ENCODE results near the gene LYRM1. TPM values are rescaled to one million over a fixed set of nuclear protein-coding genes. Genes with fewer than 3 reads are reported as not detected.

LYRM1 gene
- total and polyA plus RNA-seq, 2 of the 8 experiments (the other 6 are each of a cell fraction or from before 2014, with no cell fraction given): 11.6 to 13.4 TPM

DNA sequence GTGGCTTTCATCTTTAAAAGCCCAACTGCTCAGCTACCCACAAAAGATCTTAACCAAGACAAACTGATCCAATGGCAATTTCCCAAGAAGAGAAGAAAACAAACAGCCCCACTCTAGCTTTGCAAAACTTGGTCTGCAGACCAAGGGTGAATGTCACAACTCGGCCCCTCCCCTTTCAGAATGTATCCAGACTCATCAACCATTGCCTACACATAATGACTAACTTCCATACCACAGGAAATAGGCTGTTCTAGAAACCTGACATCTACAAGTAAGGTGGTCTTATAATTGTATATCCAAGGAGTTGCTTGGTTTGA is 16.4 kb upstream of the LYRM1 start:
- Histone ChIP-seq H2BK15ac (ENCODE audit: low read length) (no peak overlapping the region), H3K27me3 (replicated peaks in 1 of 4; ENCODE audit: control insufficient read depth in 3 of 4, extremely low read depth in 1 of 4, insufficient read depth in 3 of 4, low read length in 3 of 4) (no peaks in the 10 kb centered on the region), H3K27ac (ENCODE audit: low read depth, low read length) (no peak overlapping the region), H3K4ac (replicated peaks; ENCODE audit: insufficient read length, low read depth, low read length) (no peak overlapping the region), H3K14ac (ENCODE audit: insufficient read length) (no peak overlapping the region), H4K91ac (replicated peaks; ENCODE audit: insufficient read length, low read length) (no peak overlapping the region), H3K4me1 (replicated peaks in 1 of 4; ENCODE audit: control insufficient read depth in 3 of 4, insufficient read depth in 4 of 4, low read length in 3 of 4) (peaks cover 0 to 3% (median under 1%) of the 10 kb centered on the region in 4 experiments; a peak in 2 of 7 replicates), H4K8ac (ENCODE audit: extremely low read depth, insufficient read depth, low read length) (no peak overlapping the region), H3K79me2 (ENCODE audit: control insufficient read depth in 1 of 2, insufficient read depth in 2 of 2, low read length in 2 of 2) (peaks cover 6 to 74% of the 10 kb centered on the region in 2 experiments; a peak in 3 of 4 replicates), H3K23me2 (ENCODE audit: low read depth, low read length) (no peaks in the 10 kb centered on the region), H2AFZ (ENCODE audit: low read length) (no peak overlapping the region), H3K79me1 (ENCODE audit: low read depth, low read length) (peaks cover 7% of the 10 kb centered on the region; the same call in 1 of the 2 replicates), H3K9me3 (ENCODE audit: insufficient read depth in 2 of 2, low read depth in 1 of 2, low read length in 1 of 2) (no peaks in the 10 kb centered on the region), H2BK12ac (ENCODE audit: low read depth, low read length) (no peak overlapping the region), H4K20me1 (replicated peaks in 1 of 2; ENCODE audit: control insufficient read depth in 1 of 2, insufficient read depth in 2 of 2, low read length in 2 of 2) (no peaks in the 10 kb centered on the region), H2BK20ac (ENCODE audit: low read length) (no peak overlapping the region), H2BK120ac (replicated peaks; ENCODE audit: low read depth, low read length) (no peak overlapping the region), H2BK5ac (ENCODE audit: low read depth, low read length) (no peak overlapping the region), H3K36me3 (ENCODE audit: control insufficient read depth in 2 of 4, insufficient read depth in 4 of 4, low read length in 3 of 4) (no peaks in the 10 kb centered on the region), H2AK5ac (ENCODE audit: low read depth, low read length) (no peak overlapping the region), H3K4me2 (ENCODE audit: insufficient read depth in 1 of 2, low read depth in 2 of 2, low read length in 2 of 2) (no peak overlapping the region), H3K18ac (ENCODE audit: extremely low read depth, low read length) (no peak overlapping the region), H3K56ac (replicated peaks; ENCODE audit: insufficient read length, low read depth, low read length) (no peak overlapping the region), H3K23ac (ENCODE audit: insufficient read length) (no peak overlapping the region), H3K4me3 (ENCODE audit: extremely low read depth in 1 of 4, insufficient read depth in 2 of 4, low read depth in 3 of 4, low read length in 4 of 4) (no peak overlapping the region), H3K9ac (replicated peaks in 1 of 4; ENCODE audit: extremely low read depth in 1 of 4, low read depth in 3 of 4, low read length in 3 of 4) (no peak overlapping the region), H4K5ac (ENCODE audit: insufficient read length, low read depth, low read length) (no peak overlapping the region)
- 88% methylated on average over 1 of the region's 1 CpG; no CpG with 5 or more reads in 1 of the 2 experiments for WGBS, 2 experiments (ENCODE audit: extremely low coverage in 1 of 2, insufficient coverage in 1 of 2, insufficient read length in 1 of 2, insufficient replicate concordance in 2 of 2, low coverage in 1 of 2, low lambda C conversion rate in 2 of 2, missing lambda C conversion rate in 1 of 2)
- ChIA-PET CTCF (ENCODE audit: partially characterized antibody) (no interaction called here), POLR2A (ENCODE audit: partially characterized antibody) (interaction anchor here (1.1 to 2.4 kb wide), 2 partner anchors 11 to 15 kb away, joined by 3 to 5 read pairs; no protein-coding TSS in a partner anchor)
- DNase-seq (ENCODE audit: low read depth in 1 of 2, low spot score in 2 of 2) (no peak), FAIRE-seq (no peak)
- no peak for TF ChIP-seq CHD1 (IDR thresholded peaks at IDR 0.05; ENCODE audit: low read depth, low read length)
- no peak for TF ChIP-seq GTF2F1 (IDR thresholded peaks at IDR 0.05; ENCODE audit: borderline replicate concordance, low read depth, low read length)
- TF ChIP-seq EZH2 (IDR thresholded peaks at IDR 0.05; ENCODE audit: low read depth, low read length, severe bottlenecking): no peak
- no peak for TF ChIP-seq SIN3A (conservative IDR thresholded peaks at IDR 0.05 in 1 of 2, IDR thresholded peaks at IDR 0.05 in 1 of 2; ENCODE audit: low read depth in 1 of 2, low read length in 2 of 2)
- no peak for TF ChIP-seq SAP30 (IDR thresholded peaks at IDR 0.05; ENCODE audit: insufficient read depth, insufficient replicate concordance, low read length)
- TF ChIP-seq RBBP5 (IDR thresholded peaks at IDR 0.05; ENCODE audit: borderline replicate concordance, low read depth, low read length): no peak
- TF ChIP-seq HDAC2 (IDR thresholded peaks at IDR 0.05; ENCODE audit: borderline replicate concordance in 1 of 2, low read depth in 2 of 2, low read length in 2 of 2): no peak
- no peak for TF ChIP-seq KDM4A (IDR thresholded peaks at IDR 0.05; ENCODE audit: low read depth, low read length, severe bottlenecking)
- no peak for TF ChIP-seq BCL11A (IDR thresholded peaks at IDR 0.05; ENCODE audit: low read depth in 2 of 2, low read length in 2 of 2)
